ENCODE data around the gene TNFRSF12A. TPM values are rescaled to one million over a fixed set of nuclear protein-coding genes. Genes with fewer than 3 reads are reported as not detected.

Gene TNFRSF12A
- polyA plus RNA-seq, 2 of the 4 experiments (the other 2 are of a cell fraction): 111 to 314 TPM

- H3K27ac ChIP-seq: peak overlapping the region in 1 of 2 experiments; percentile 58; a peak in 3 of 6 replicates
- ATAC-seq: peak; percentile 47 to 50
- H3K9me3 ChIP-seq: no peaks in the 10 kb centered on the region
- no peak overlapping the region for H3K4me3 ChIP-seq
- no peak for DNase-seq (ENCODE audit: low read depth in 1 of 2, low spot score in 1 of 2)
- no peak for FAIRE-seq
- H3K4me1 ChIP-seq: peaks cover 15% of the 10 kb centered on the region
- ChIA-PET CTCF (interaction anchor here (1.2 to 3.4 kb wide), 2 partner anchors 10 to 29 kb away, joined by 3 to 16 read pairs; no protein-coding TSS in a partner anchor), POLR2A (interaction anchor here (1.0 kb wide), 1 partner anchor 14 kb away, joined by 3 read pairs; no protein-coding TSS in a partner anchor)
- H3K4me2 ChIP-seq: peak overlapping the region; percentile 36; the same call in 2 of the 3 replicates
- TF ChIP-seq, protein P1, sequence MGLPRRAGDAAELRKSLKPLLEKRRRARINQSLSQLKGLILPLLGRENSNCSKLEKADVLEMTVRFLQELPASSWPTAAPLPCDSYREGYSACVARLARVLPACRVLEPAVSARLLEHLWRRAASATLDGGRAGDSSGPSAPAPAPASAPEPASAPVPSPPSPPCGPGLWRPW (IDR thresholded peaks at IDR 0.05): no peak
- TF ChIP-seq PBX3 (IDR thresholded peaks at IDR 0.05) (no peak), POLR2AphosphoS2 (conservative IDR thresholded peaks at IDR 0.05; ENCODE audit: low read length) (no peak), MAZ (IDR thresholded peaks at IDR 0.05; ENCODE audit: borderline replicate concordance, low read depth, low read length) (no peak), ZNF302 (CRISPR knock-in tag; IDR thresholded peaks at IDR 0.05) (no peak), RARB (CRISPR knock-in tag; IDR thresholded peaks at IDR 0.05) (no peak), FOXS1 (CRISPR knock-in tag; IDR thresholded peaks at IDR 0.05) (no peak), SMC3 (IDR thresholded peaks at IDR 0.05) (no peak), ESRRA (IDR thresholded peaks at IDR 0.05; ENCODE audit: borderline replicate concordance, low read length) (no peak), JUNB (IDR thresholded peaks at IDR 0.05) (no peak), HOXA7 (CRISPR knock-in tag; IDR thresholded peaks at IDR 0.05) (no peak), JUN (IDR thresholded peaks at IDR 0.05) (no peak), FOSB (CRISPR knock-in tag; IDR thresholded peaks at IDR 0.05) (no peak), EP300 (IDR thresholded peaks at IDR 0.05) (no peak), GATA3 (IDR thresholded peaks at IDR 0.05; ENCODE audit: borderline replicate concordance) (no peak), POLR2A (IDR thresholded peaks at IDR 0.05; ENCODE audit: low read length) (no peak), RCOR1 (IDR thresholded peaks at IDR 0.05; ENCODE audit: low read depth, low read length) (no peak), ZFP36 (IDR thresholded peaks at IDR 0.05; ENCODE audit: borderline replicate concordance, partially characterized antibody) (no peak), BHLHE40 (IDR thresholded peaks at IDR 0.05; ENCODE audit: low read depth, low read length) (peak; percentile 76)
- TF ChIP-seq, protein P2, sequence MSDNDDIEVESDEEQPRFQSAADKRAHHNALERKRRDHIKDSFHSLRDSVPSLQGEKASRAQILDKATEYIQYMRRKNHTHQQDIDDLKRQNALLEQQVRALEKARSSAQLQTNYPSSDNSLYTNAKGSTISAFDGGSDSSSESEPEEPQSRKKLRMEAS (IDR thresholded peaks at IDR 0.05): peak; percentile 73
- TF ChIP-seq, protein P3, sequence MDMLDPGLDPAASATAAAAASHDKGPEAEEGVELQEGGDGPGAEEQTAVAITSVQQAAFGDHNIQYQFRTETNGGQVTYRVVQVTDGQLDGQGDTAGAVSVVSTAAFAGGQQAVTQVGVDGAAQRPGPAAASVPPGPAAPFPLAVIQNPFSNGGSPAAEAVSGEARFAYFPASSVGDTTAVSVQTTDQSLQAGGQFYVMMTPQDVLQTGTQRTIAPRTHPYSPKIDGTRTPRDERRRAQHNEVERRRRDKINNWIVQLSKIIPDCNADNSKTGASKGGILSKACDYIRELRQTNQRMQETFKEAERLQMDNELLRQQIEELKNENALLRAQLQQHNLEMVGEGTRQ (IDR thresholded peaks at IDR 0.05): peak; percentile 50; the same call in 1 of the 2 replicates
- WGBS (ENCODE audit: missing lambda C conversion rate): 67% methylated on average over 18 of the region's 27 CpGs
Observed at GRCh38 chr16:3013491-3013951, 6.6 kb upstream of the TNFRSF12A start.

GRCh38 chr16:3013998-3014690 lies 6.0 kb upstream of the TNFRSF12A start:
- ChIA-PET POLR2A (interaction anchor here (1.0 kb wide), 1 partner anchor 13 kb away, joined by 3 read pairs; no protein-coding TSS in a partner anchor), CTCF (interaction anchor here (1.2 to 3.4 kb wide), 2 partner anchors 10 to 30 kb away, joined by 3 to 16 read pairs; no protein-coding TSS in a partner anchor)
- no peak overlapping the region for H3K4me2 ChIP-seq
- no peak for TF ChIP-seq CHD2 (IDR thresholded peaks at IDR 0.05; ENCODE audit: low read length, partially characterized antibody)
- TF ChIP-seq, protein P4, sequence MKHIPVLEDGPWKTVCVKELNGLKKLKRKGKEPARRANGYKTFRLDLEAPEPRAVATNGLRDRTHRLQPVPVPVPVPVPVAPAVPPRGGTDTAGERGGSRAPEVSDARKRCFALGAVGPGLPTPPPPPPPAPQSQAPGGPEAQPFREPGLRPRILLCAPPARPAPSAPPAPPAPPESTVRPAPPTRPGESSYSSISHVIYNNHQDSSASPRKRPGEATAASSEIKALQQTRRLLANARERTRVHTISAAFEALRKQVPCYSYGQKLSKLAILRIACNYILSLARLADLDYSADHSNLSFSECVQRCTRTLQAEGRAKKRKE (CRISPR knock-in tag; IDR thresholded peaks at IDR 0.05; ENCODE audit: low read depth): no peak
- ATAC-seq: no peak
- H3K4me1 ChIP-seq: peaks cover 15% of the 10 kb centered on the region
- H3K4me3 ChIP-seq: no peak overlapping the region
- FAIRE-seq: no peak
- peak overlapping the region in 1 of 2 experiments; percentile 58; a peak in 1 of 6 replicates for H3K27ac ChIP-seq
- WGBS (ENCODE audit: missing lambda C conversion rate): 78% methylated on average over 11 of the region's 12 CpGs
- no peaks in the 10 kb centered on the region for H3K9me3 ChIP-seq
- no peak for DNase-seq (ENCODE audit: low read depth in 1 of 2, low spot score in 1 of 2)
